ENCODE measurements around the gene LTBP3. TPM values are rescaled to one million over a fixed set of nuclear protein-coding genes. Genes with fewer than 3 reads are reported as not detected.
A peak's percentile ranks its signal among the peaks of the same experiment; 100 is the strongest.

The LTBP3 gene
- total and polyA plus RNA-seq, 2 of the 13 experiments (the other 11 are each of a cell fraction or from before 2014, with no cell fraction given): 12.2 to 68.1 TPM

DNA sequence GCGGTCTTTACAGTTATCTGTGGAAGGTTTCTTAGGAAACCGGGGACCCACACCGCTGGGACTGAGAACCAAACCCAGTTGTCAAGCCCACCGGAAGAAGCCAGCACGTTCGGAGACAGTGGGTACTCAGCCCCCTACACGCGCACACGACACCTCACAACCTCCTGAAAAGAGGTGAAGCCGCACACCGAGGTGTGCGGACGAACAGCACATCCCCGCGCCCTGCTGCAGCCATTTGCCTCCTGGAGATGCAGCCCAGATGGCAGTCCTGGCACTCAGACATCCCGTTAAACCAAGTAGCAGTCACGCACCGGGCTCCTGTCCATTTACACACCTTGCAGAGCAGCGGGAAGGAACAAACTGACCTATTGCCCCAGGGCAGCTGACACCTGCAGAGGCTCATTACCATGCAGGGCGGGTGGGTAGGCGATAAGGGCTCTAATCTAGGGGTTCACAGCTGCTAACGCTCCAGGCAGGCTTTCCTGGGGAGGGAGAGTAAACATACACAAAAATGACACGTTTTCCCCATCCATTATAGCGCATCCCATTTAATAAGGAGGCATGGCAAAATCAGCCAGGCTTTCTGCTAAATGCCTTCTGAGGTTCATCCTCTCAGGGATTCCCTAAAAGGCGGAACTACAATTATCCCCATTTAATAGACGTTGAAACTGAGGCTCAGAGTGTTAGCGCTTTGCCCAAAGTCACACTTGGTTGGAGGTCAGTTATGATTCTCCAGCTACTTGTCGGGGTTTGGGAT lies 16.8 kb upstream of the LTBP3 start (continued):
- TF ChIP-seq, protein P1, sequence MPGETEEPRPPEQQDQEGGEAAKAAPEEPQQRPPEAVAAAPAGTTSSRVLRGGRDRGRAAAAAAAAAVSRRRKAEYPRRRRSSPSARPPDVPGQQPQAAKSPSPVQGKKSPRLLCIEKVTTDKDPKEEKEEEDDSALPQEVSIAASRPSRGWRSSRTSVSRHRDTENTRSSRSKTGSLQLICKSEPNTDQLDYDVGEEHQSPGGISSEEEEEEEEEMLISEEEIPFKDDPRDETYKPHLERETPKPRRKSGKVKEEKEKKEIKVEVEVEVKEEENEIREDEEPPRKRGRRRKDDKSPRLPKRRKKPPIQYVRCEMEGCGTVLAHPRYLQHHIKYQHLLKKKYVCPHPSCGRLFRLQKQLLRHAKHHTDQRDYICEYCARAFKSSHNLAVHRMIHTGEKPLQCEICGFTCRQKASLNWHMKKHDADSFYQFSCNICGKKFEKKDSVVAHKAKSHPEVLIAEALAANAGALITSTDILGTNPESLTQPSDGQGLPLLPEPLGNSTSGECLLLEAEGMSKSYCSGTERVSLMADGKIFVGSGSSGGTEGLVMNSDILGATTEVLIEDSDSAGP (CRISPR knock-in tag; IDR thresholded peaks at IDR 0.05; ENCODE audit: borderline replicate concordance): 0 out of 2 replicates have a peak, but pooled peaks have one; percentile 22
- no peak for TF ChIP-seq RELA (CRISPR knock-in tag; IDR thresholded peaks at IDR 0.05)
- TF ChIP-seq, protein P2, sequence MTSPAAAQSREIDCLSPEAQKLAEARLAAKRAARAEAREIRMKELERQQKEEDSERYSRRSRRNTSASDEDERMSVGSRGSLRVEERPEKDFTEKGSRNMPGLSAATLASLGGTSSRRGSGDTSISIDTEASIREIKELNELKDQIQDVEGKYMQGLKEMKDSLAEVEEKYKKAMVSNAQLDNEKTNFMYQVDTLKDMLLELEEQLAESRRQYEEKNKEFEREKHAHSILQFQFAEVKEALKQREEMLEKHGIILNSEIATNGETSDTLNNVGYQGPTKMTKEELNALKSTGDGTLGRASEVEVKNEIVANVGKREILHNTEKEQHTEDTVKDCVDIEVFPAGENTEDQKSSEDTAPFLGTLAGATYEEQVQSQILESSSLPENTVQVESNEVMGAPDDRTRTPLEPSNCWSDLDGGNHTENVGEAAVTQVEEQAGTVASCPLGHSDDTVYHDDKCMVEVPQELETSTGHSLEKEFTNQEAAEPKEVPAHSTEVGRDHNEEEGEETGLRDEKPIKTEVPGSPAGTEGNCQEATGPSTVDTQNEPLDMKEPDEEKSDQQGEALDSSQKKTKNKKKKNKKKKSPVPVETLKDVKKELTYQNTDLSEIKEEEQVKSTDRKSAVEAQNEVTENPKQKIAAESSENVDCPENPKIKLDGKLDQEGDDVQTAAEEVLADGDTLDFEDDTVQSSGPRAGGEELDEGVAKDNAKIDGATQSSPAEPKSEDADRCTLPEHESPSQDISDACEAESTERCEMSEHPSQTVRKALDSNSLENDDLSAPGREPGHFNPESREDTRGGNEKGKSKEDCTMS (CRISPR knock-in tag; conservative IDR thresholded peaks at IDR 0.05): no peak
- TF ChIP-seq, protein P3, sequence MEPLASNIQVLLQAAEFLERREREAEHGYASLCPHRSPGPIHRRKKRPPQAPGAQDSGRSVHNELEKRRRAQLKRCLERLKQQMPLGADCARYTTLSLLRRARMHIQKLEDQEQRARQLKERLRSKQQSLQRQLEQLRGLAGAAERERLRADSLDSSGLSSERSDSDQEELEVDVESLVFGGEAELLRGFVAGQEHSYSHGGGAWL (CRISPR knock-in tag; IDR thresholded peaks at IDR 0.05): no peak
- TF ChIP-seq, protein P4, sequence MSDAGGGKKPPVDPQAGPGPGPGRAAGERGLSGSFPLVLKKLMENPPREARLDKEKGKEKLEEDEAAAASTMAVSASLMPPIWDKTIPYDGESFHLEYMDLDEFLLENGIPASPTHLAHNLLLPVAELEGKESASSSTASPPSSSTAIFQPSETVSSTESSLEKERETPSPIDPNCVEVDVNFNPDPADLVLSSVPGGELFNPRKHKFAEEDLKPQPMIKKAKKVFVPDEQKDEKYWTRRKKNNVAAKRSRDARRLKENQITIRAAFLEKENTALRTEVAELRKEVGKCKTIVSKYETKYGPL (CRISPR knock-in tag; IDR thresholded peaks at IDR 0.05): no peak
- TF ChIP-seq CREM (IDR thresholded peaks at IDR 0.05): no peak
- no peak for TF ChIP-seq CREM (CRISPR knock-in tag; IDR thresholded peaks at IDR 0.05)
- no peak for TF ChIP-seq ZNF296 (CRISPR knock-in tag; conservative IDR thresholded peaks at IDR 0.05)
- no peak for TF ChIP-seq ZNF883 (CRISPR knock-in tag; IDR thresholded peaks at IDR 0.05; ENCODE audit: not compliant biosample characterization)
- TF ChIP-seq, protein P5, sequence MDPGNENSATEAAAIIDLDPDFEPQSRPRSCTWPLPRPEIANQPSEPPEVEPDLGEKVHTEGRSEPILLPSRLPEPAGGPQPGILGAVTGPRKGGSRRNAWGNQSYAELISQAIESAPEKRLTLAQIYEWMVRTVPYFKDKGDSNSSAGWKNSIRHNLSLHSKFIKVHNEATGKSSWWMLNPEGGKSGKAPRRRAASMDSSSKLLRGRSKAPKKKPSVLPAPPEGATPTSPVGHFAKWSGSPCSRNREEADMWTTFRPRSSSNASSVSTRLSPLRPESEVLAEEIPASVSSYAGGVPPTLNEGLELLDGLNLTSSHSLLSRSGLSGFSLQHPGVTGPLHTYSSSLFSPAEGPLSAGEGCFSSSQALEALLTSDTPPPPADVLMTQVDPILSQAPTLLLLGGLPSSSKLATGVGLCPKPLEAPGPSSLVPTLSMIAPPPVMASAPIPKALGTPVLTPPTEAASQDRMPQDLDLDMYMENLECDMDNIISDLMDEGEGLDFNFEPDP (CRISPR knock-in tag; conservative IDR thresholded peaks at IDR 0.05): no peak
- TF ChIP-seq ZNF337 (CRISPR knock-in tag; IDR thresholded peaks at IDR 0.05; ENCODE audit: borderline replicate concordance, low read depth): no peak
- TF ChIP-seq MXD4 (CRISPR knock-in tag; IDR thresholded peaks at IDR 0.05): no peak
- TF ChIP-seq, protein P6, sequence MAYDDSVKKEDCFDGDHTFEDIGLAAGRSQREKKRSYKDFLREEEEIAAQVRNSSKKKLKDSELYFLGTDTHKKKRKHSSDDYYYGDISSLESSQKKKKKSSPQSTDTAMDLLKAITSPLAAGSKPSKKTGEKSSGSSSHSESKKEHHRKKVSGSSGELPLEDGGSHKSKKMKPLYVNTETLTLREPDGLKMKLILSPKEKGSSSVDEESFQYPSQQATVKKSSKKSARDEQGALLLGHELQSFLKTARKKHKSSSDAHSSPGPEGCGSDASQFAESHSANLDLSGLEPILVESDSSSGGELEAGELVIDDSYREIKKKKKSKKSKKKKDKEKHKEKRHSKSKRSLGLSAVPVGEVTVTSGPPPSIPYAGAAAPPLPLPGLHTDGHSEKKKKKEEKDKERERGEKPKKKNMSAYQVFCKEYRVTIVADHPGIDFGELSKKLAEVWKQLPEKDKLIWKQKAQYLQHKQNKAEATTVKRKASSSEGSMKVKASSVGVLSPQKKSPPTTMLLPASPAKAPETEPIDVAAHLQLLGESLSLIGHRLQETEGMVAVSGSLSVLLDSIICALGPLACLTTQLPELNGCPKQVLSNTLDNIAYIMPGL (CRISPR knock-in tag; IDR thresholded peaks at IDR 0.05; ENCODE audit: borderline replicate concordance in 1 of 2, low read depth in 1 of 2): no peak
- TF ChIP-seq, protein P7, sequence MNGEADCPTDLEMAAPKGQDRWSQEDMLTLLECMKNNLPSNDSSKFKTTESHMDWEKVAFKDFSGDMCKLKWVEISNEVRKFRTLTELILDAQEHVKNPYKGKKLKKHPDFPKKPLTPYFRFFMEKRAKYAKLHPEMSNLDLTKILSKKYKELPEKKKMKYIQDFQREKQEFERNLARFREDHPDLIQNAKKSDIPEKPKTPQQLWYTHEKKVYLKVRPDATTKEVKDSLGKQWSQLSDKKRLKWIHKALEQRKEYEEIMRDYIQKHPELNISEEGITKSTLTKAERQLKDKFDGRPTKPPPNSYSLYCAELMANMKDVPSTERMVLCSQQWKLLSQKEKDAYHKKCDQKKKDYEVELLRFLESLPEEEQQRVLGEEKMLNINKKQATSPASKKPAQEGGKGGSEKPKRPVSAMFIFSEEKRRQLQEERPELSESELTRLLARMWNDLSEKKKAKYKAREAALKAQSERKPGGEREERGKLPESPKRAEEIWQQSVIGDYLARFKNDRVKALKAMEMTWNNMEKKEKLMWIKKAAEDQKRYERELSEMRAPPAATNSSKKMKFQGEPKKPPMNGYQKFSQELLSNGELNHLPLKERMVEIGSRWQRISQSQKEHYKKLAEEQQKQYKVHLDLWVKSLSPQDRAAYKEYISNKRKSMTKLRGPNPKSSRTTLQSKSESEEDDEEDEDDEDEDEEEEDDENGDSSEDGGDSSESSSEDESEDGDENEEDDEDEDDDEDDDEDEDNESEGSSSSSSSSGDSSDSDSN (CRISPR knock-in tag; IDR thresholded peaks at IDR 0.05): peak; percentile 3; the same call in 1 of the 2 replicates
- no peak for TF ChIP-seq ELF1 (CRISPR knock-in tag; IDR thresholded peaks at IDR 0.05)
- TF ChIP-seq NAIF1 (CRISPR knock-in tag; IDR thresholded peaks at IDR 0.05; ENCODE audit: borderline replicate concordance): no peak
